Esophagus mucosa (tissue), 1 donor: ENCODE measurements around the gene TRAFD1. TPM values are rescaled to one million over a fixed set of nuclear protein-coding genes. Genes with fewer than 3 reads are reported as not detected.
"Not testable (repeated sequence)": the region's sequence is repeated elsewhere in the genome, so short reads cannot be mapped to it uniquely, and the experiment has no call there.

Experiments used
- ATAC-seq: fragments of 200-7000 bp; cut with Tn5 transposase; one replicate; pipeline ENCODE4 v1.9.1; 2020
- total RNA-seq: library from RNA; stranded (reverse); gene quantifications from one replicate; pipeline ENCODE4 v1.2.4, GENCODE V29; 2023
- donor health status: DM: yes; HTN: yes; CAD: no.

TRAFD1 gene, protein sequence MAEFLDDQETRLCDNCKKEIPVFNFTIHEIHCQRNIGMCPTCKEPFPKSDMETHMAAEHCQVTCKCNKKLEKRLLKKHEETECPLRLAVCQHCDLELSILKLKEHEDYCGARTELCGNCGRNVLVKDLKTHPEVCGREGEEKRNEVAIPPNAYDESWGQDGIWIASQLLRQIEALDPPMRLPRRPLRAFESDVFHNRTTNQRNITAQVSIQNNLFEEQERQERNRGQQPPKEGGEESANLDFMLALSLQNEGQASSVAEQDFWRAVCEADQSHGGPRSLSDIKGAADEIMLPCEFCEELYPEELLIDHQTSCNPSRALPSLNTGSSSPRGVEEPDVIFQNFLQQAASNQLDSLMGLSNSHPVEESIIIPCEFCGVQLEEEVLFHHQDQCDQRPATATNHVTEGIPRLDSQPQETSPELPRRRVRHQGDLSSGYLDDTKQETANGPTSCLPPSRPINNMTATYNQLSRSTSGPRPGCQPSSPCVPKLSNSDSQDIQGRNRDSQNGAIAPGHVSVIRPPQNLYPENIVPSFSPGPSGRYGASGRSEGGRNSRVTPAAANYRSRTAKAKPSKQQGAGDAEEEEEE
- 24.0 TPM for total RNA-seq

DNA sequence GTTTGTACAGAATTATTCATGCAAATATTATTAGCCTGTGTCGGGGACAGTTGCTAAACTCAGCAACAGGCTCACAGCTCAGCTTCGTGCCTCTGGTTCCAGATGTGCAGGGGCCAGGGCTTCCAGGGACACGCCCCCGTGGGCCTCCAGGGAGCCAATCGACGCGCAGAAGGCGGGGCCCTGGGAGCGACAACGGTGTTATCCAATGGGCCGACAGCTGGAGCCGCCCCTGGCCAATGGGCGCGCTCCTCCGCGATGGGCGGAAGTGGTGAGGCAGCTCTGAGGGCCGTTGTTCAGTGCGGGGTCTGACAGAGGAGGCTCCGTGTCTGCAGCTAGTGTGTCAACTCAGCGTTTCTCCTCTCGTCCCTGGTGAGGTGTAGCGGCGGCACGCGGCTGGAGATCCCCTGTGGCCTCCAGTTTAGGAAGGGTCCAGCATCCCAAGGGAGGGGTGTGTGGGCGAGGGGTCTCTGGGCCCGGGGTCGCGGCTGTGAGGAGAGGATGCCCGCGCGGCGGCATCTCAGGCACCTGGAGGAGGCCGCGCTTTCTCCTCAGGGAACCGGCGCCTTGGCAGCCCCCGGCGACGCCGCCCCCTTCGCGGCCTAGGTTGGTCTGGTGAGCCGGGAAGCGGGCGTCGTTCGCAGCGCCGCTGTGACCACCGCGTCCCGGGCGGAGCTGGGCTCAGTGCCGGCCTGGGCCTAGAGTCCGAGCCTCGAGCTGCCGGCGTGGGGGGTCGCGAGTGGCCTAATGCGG is at the start of gene TRAFD1:
TSS of gene TRAFD1 (plus strand) at position 311 of the 750 bp plus-strand sequence. CDS start 4,963 bp downstream, outside the sequence.
- ATAC-seq = peak; percentile 98

DNA sequence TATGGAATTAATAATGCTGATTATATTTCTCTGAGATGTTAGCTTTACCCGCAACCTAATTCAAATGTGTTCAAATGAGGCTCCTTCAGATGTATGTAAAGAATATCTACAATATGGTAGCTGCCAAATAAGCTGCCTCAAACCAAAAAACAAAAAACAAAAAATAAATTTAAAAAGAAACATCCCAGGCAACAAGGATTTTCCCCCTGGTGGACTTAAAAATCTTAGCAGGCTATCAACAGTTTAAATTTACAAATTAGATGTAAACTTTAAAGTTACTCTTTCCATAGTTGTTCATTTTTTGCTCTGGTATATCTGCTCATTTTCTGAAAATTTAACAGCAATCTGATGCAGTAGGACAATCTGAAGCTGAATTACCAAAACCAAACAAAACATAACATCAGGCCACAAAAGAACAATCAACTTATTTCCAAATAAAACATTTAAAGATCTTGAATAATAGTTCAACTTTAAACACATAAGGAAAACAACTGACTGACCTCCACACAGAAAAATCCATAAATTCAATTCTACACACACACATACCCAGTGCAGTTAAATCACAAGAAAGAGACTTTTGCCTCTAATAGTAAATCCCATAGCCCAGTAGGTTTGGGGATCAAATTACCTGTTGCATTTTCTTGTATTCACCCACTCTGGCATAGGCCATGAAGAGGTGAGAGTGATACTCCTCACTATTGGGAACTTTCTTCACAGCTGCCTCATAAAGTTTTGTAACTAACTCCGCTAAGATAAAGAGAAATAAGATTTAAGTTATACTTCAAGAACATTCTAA is 38.1 kb upstream of the TRAFD1 start:
- ATAC-seq = no peak

GRCh38 chr12:112087851-112088250 is 37.5 kb upstream of the TRAFD1 start:
- ATAC-seq = no peak

DNA sequence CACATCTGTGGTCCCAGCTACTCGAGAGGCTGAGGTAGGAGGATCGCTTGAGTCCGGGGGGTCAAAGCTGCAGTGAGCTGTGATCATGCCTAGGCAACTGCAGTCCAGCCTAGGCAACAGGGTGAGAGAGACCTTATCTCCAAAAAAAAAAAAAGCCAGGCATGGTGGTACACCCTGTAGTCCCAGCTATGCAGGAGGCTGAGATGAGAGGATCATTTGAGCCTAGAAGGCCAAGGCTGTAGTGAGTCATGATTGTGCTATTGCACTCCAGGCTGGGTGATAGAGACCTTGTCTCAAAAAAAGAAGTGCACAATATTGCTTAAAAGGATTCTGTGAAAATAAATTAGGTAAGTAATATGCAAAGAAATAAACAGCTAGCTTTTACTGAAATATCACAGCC is 33.8 kb upstream of the TRAFD1 start:
- no peak for ATAC-seq

DNA sequence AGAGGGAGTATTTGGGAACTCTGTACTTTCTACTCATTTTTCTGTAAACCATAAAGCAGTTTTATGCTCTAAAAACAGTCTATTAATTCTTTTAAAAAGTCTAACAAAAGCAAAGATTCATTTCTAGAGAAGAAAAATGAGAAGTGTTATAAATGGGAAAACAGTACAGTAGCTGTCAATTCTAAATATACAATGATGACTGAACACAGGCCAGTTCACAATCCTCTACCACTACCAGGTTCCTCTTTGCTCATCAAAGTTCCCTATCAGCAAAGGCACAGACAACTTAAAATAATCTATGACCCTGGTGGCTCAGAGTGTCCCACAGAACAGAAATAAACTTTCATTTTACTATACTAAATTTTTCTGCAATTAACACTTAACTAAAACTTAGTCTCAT is 29.3 kb upstream of the TRAFD1 start:
- ATAC-seq = no peak

GRCh38 chr12:112096667-112097066 is 28.7 kb upstream of the TRAFD1 start:
- ATAC-seq = peak; percentile 89

DNA sequence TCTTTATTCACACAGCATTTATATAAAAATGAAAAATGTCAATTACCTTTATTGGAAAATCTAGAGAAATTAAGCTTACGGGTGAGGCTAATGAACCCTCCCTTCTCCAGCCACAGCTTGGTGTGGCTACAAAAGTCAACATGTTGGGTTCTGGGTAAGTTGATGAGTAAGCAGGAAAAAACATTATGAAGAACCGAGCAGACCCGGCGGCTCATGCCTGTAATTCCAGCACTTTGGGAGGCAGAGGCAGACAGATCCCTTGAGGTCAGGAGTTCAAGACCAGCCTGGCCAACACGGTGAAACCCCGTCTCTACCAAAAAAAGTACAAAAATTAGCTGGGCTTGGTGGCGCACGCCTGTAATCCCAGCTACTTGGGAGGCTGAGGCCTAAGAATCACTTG is 27.7 kb upstream of the TRAFD1 start:
- peak; percentile 38 for ATAC-seq

DNA sequence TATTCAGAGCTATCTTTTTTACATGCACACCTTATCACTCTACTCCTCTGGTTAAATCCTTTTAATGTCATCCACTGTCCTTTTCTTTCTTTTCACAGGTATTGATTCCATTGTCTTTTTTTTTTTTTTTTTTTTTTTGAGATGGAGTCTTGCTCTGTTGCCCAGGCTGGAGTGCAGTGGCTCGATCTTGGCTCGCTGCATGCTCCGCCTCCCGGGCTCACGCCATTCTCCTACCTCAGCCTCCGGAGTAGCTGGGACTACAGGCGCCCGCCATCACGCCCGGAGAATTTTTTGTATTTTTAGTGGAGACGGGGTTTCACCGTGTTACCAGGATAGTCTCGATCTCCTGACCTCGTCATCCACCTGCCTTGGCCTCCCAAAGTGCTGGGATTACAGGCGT is 24.9 kb upstream of the TRAFD1 start:
- not testable (repeated sequence) for ATAC-seq

DNA sequence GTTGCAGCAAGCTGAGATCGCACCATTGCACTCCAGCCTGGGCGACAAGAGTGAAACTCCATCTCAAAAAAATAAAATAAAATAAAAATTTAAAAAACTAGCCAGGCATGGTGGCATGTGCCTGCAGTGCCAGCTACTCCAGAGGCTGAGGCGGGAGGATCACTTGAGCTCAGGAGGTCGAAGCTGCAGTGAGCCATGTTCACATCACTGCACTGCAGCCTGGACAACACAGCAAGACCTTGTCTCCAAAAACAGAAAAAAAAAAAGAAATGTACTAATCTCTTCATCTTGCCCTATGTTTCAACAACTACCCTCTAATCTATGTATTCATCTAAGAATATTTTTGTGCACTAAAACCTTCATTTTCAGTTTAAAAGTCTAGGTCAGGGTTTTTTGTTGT is 23.2 kb upstream of the TRAFD1 start:
- no peak for ATAC-seq

DNA sequence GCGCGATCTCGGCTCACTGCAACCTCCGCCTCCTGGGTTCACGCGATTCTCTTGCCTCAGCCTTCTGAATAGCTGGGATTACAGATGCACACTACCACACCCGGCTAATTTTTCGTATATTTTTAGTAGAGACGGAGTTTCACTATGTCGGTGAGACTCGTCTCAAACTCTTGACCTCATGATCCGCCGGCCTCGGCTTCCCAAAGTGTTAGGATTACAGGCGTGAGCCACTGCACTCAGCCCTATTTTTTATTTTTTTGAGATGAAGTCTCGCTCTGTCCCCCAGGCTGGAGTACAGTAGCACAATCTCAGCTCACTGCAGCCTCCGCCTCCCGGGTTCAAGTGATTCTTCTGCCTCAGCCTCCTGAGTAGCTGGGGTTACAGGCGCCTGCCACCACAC is 22.6 kb upstream of the TRAFD1 start:
- not testable (repeated sequence) for ATAC-seq

DNA sequence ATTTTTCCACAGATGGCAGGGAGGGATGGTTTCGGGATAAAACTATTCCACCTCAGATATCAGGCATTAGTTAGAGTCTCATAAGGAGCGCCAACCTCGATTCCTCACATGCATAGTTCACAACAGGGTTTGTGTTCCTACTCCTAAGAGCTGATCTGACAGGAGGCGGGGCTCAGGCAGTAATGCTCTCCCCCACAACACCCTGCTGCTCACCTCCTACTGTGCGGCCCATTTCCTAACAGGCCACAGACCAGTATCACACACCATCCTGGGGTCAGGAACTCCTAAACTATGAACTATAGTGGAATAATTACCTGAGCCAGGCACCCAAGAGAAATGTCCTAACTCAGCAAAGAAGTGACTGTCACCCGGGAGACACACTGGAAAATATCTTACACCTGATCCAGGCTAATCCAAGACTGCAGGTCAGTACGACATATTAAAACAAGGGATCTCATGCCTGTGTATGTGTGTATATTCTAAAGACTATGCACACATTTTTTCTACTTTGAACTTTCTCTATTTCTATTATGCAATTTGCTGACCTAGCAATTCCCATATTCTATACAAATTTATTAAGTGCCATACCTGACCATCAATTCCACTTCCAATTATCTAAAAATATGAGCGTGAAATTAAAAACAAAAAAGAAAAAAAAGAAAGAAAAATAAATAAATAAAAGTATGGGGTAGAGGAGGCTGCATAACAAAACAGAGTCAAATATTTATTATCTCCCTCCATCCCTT is 21.4 kb upstream of the TRAFD1 start:
- ATAC-seq = no peak

DNA sequence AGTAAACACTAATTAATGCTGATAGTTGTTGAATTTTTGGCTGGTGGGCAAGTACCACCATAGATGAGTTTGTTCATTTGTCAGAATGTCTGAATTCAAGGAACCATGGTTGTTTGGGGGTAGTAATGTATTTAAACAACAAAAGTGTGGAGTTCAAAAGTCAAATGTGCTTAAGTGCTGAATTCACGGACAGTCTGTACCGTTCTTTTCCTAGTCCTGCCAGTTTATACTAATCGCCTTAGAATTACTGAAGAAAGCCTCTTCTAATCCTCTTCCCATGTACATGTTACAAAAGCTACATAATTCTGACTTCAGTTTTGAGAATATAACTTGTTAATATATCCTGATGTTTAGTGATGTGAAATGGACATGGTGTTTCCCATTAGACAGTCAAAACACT is 19.5 kb upstream of the TRAFD1 start:
- no peak for ATAC-seq

GRCh38 chr12:112107306-112108201 is 17.8 kb upstream of the TRAFD1 start:
- ATAC-seq = no peak

- peak; percentile 71 for ATAC-seq
Observed at GRCh38 chr12:112108202-112109079, 16.9 kb upstream of the TRAFD1 start, which contains the start of gene NAA25. Gene NAA25, minus strand, starts transcription at chr12:112108783. Its CDS starts 10 bp downstream, at chr12:112108773.

DNA sequence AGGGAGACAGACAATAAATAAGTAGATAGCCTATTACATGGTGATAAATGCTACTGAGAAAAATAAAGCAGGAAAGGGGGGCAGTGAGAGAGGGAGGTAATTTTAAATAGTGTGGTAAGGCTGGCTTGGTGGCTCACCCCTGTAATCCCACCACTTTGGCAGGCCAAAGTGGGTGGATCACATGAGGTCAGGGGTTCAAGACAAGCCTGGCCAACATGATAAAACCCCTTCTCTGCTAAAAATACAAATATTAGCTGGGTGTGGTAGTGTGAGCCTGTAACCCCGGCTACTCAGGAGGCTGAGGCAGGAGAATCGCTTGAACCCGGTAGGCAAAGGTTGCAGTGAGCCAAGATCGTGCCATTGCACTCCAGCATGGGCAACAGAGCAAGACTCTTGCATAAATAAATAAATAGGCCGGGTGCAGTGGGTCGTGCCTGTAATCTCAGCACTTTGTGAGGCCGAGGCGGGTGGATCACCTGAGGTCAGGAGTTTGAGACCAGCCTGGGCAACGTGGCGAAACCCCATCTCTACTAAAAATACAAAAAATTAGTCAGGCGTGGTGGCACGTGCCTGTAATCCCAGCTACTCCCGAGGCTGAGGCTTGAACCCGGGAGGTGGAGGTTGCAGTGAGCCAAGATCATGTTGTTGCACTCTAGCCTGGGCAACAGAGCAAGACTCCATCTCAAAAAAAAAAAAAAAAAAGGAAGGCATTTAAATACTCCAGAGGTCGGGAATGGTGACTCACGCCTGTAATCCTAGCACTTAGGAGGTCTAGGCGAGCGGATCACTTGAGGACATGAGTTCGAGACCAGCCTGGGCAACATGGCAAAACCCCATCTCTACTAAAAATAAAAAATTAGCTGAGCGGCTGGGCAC is 14.3 kb upstream of the TRAFD1 start:
- not testable (repeated sequence) for ATAC-seq

DNA sequence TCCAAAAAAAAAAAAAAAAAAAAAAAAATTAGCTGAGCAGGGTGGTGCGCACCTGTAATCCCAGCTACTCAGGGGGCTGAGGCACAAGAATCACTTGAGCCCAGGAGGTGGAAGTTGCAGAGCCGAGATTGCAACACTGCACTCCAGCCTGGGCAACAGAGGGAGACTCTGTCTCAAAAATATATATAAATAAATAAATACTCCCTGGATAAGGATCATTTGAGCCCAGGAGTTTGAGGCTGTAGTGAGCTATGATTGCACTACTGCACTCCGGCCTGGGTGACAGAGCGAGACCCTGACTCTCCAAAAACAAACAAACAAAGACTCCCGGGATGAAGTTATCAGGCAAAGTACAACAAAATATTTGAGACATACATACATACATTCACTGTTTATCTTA is 13.4 kb upstream of the TRAFD1 start:
- no peak for ATAC-seq

- ATAC-seq = peak; percentile 79
Observed at GRCh38 chr12:112112409-112113133, 12.8 kb upstream of the TRAFD1 start.
